CD4-positive, alpha-beta T cell treated with Interferon alpha-2 for 1 hour (primary cell): Measurements from ENCODE around the gene NFIX.

Experiments
- DNase-seq, 2 donors: peaks; one replicate each; pipeline ENCODE4 v3.0.0-alpha.2; 2020 to 2022

The NFIX gene

GRCh38 chr19:13115936-13116281, 120.6 kb downstream of the NFIX start:
- DNase-seq: no peak

- peak; percentile 86 to 91 for DNase-seq
These were observed 121.3 kb downstream of the NFIX start, which contains the start of gene TRMT1 for GRCh38 chr19:13116282-13117175. Gene TRMT1 (minus strand): TSS chr19:13116740. CDS start chr19:13116399, 341 bp downstream.

- DNase-seq: no peak
These were observed 122.0 kb downstream of the NFIX start for GRCh38 chr19:13117176-13117771.

- peak; percentile 90 to 92 for DNase-seq
These were observed 122.6 kb downstream of the NFIX start, which contains the start of gene NACC1 for GRCh38 chr19:13117772-13118423. Gene NACC1 (plus strand): TSS chr19:13118264. CDS start chr19:13135208, 16,944 bp downstream.

GRCh38 chr19:13118424-13119193, 123.3 kb downstream of the NFIX start:
- peak in 1 of 2 donors; percentile 45 for DNase-seq

GRCh38 chr19:13119627-13120026, 124.4 kb downstream of the NFIX start:
- DNase-seq: no peak

- DNase-seq: no peak
These were observed 124.8 kb downstream of the NFIX start for GRCh38 chr19:13120031-13120430.

- no peak for DNase-seq
These were observed 125.5 kb downstream of the NFIX start for GRCh38 chr19:13120817-13121216.

- DNase-seq: peak; percentile 18
These were observed 126.4 kb downstream of the NFIX start for GRCh38 chr19:13121551-13122274.

GRCh38 chr19:13122275-13122878, 127.1 kb downstream of the NFIX start:
- peak in 1 of 2 donors; percentile 31 for DNase-seq

GRCh38 chr19:13122980-13123957, 128.0 kb downstream of the NFIX start:
- no peak for DNase-seq

- DNase-seq: no peak
These were observed 131.8 kb downstream of the NFIX start for GRCh38 chr19:13127051-13127450.

- DNase-seq: no peak
These were observed 132.7 kb downstream of the NFIX start for GRCh38 chr19:13127811-13128575.

GRCh38 chr19:13128583-13128982, 133.3 kb downstream of the NFIX start:
- DNase-seq: no peak

- no peak for DNase-seq
These were observed 134.1 kb downstream of the NFIX start for GRCh38 chr19:13129384-13129783.

GRCh38 chr19:13130886-13131490, 135.7 kb downstream of the NFIX start:
- DNase-seq: no peak

- peak; percentile 22 to 65 for DNase-seq
These were observed 137.4 kb downstream of the NFIX start for GRCh38 chr19:13132471-13133180.

- no peak for DNase-seq
These were observed 138.1 kb downstream of the NFIX start for GRCh38 chr19:13133241-13133870.
